ENCODE results near the gene GLS. TPM values are rescaled to one million over a fixed set of nuclear protein-coding genes. Genes with fewer than 3 reads are reported as not detected.

The GLS gene
- total RNA-seq, 4 donors from 2014 or later: 12.4 to 32.6 (median 21.8) TPM

- intact Hi-C loops (cut with DNase I; ENCODE audit: low total_unique reads): no loop called here
- in situ Hi-C loops (cut with MboI; ENCODE audit: low sequenced_read_pairs in 4 of 4): no loop called here
- DNase-seq (no peak), ATAC-seq (no peak)
- Histone ChIP-seq H3K36me3 (no peaks in the 10 kb centered on the region), H3K27me3 (no peaks in the 10 kb centered on the region), H3K27ac (no peak overlapping the region), H3K9me3 (no peaks in the 10 kb centered on the region), H3K4me1 (no peaks in the 10 kb centered on the region), H3K4me3 (no peak overlapping the region)
- no peak for TF ChIP-seq CTCF (IDR thresholded peaks at IDR 0.05 in 4 of 5, conservative IDR thresholded peaks at IDR 0.05 in 1 of 5)
- TF ChIP-seq POLR2A (IDR thresholded peaks at IDR 0.05): no peak
These were observed 43.9 kb upstream of the GLS start for GRCh38 chr2:190836767-190837166.

GRCh38 chr2:190837420-190837819, 43.2 kb upstream of the GLS start:
- no peaks in the 10 kb centered on the region for H3K4me1 ChIP-seq
- ATAC-seq: no peak
- H3K27ac ChIP-seq: no peak overlapping the region
- no peaks in the 10 kb centered on the region for H3K9me3 ChIP-seq
- no peak for DNase-seq
- H3K4me3 ChIP-seq: no peak overlapping the region
- in situ Hi-C loops (cut with MboI; ENCODE audit: low sequenced_read_pairs in 4 of 4) (no loop called here), intact Hi-C loops (cut with DNase I; ENCODE audit: low total_unique reads) (no loop called here)
- no peaks in the 10 kb centered on the region for H3K36me3 ChIP-seq
- no peak for TF ChIP-seq CTCF (IDR thresholded peaks at IDR 0.05 in 4 of 5, conservative IDR thresholded peaks at IDR 0.05 in 1 of 5)
- no peak for TF ChIP-seq POLR2A (IDR thresholded peaks at IDR 0.05)
- no peaks in the 10 kb centered on the region for H3K27me3 ChIP-seq

GRCh38 chr2:190837952-190838361, 42.7 kb upstream of the GLS start:
- in situ Hi-C loops (cut with MboI; ENCODE audit: low sequenced_read_pairs in 4 of 4): no loop called here
- DNase-seq (no peak), ATAC-seq (no peak)
- no peaks in the 10 kb centered on the region for H3K36me3 ChIP-seq
- H3K9me3 ChIP-seq: no peaks in the 10 kb centered on the region
- no peak overlapping the region for H3K4me3 ChIP-seq
- TF ChIP-seq CTCF (IDR thresholded peaks at IDR 0.05 in 4 of 5, conservative IDR thresholded peaks at IDR 0.05 in 1 of 5) (no peak), POLR2A (IDR thresholded peaks at IDR 0.05) (no peak)
- no peaks in the 10 kb centered on the region for H3K27me3 ChIP-seq
- no peak overlapping the region for H3K27ac ChIP-seq
- intact Hi-C loops (cut with DNase I; ENCODE audit: low total_unique reads): no loop called here
- no peaks in the 10 kb centered on the region for H3K4me1 ChIP-seq

GRCh38 chr2:190838492-190838910, 42.1 kb upstream of the GLS start:
- ATAC-seq (no peak), DNase-seq (no peak)
- Histone ChIP-seq H3K4me3 (no peak overlapping the region), H3K9me3 (no peaks in the 10 kb centered on the region), H3K27me3 (no peaks in the 10 kb centered on the region), H3K4me1 (no peaks in the 10 kb centered on the region), H3K27ac (no peak overlapping the region), H3K36me3 (no peaks in the 10 kb centered on the region)
- TF ChIP-seq POLR2A (IDR thresholded peaks at IDR 0.05) (no peak), CTCF (IDR thresholded peaks at IDR 0.05 in 4 of 5, conservative IDR thresholded peaks at IDR 0.05 in 1 of 5) (no peak)
- in situ Hi-C loops (cut with MboI; ENCODE audit: low sequenced_read_pairs in 4 of 4) (no loop called here), intact Hi-C loops (cut with DNase I; ENCODE audit: low total_unique reads) (no loop called here)

GRCh38 chr2:190840569-190841172, 40.0 kb upstream of the GLS start:
- Histone ChIP-seq H3K27ac (no peak overlapping the region), H3K4me1 (no peaks in the 10 kb centered on the region), H3K9me3 (no peaks in the 10 kb centered on the region), H3K36me3 (no peaks in the 10 kb centered on the region), H3K4me3 (no peak overlapping the region), H3K27me3 (no peaks in the 10 kb centered on the region)
- no peak for ATAC-seq
- TF ChIP-seq CTCF (IDR thresholded peaks at IDR 0.05 in 4 of 5, conservative IDR thresholded peaks at IDR 0.05 in 1 of 5): no peak
- intact Hi-C loops (cut with DNase I; ENCODE audit: low total_unique reads): no loop called here
- DNase-seq: no peak
- in situ Hi-C loops (cut with MboI; ENCODE audit: low sequenced_read_pairs in 4 of 4): no loop called here

Measured in gastrocnemius medialis (tissue), 4 donors.